H9 (cell line): ENCODE measurements around the gene GAS1. TPM values are rescaled to one million over a fixed set of nuclear protein-coding genes. Genes with fewer than 3 reads are reported as not detected.

Source experiments
- DNase-seq: peaks from one replicate; pipeline ENCODE4 v3.0.0-alpha.2; 2017
- H2AFZ ChIP-seq: one replicate; pipeline ENCODE4 v1.6.1; 2013; ENCODE audit warnings: mild to moderate bottlenecking, low read length, control low read depth, moderate library complexity
- H2AK5ac ChIP-seq: 2 replicates; pipeline ENCODE4 v1.6.1; 2013; ENCODE audit warnings: low read length, control low read depth, mixed read lengths; ENCODE audit not compliant: insufficient read length
- H2BK120ac ChIP-seq: one replicate; pipeline ENCODE4 v1.6.1; 2013; ENCODE audit warnings: low read depth, mild to moderate bottlenecking, low read length, control low read depth, inconsistent platforms; ENCODE audit not compliant: poor library complexity, severe bottlenecking
- H2BK12ac ChIP-seq: 2 replicates; pipeline ENCODE4 v1.6.1; 2013; ENCODE audit warnings: low read length, control low read depth, mixed read lengths, low read depth; ENCODE audit not compliant: insufficient read length
- H2BK15ac ChIP-seq: 2 replicates; pipeline ENCODE4 v1.6.1; 2013; ENCODE audit warnings: low read depth, low read length, control low read depth
- H2BK20ac ChIP-seq: one replicate; pipeline ENCODE4 v1.6.1; 2013; ENCODE audit warnings: low read depth, mild to moderate bottlenecking, low read length, control low read depth, inconsistent platforms; ENCODE audit not compliant: poor library complexity, severe bottlenecking
- H2BK5ac ChIP-seq: 2 replicates; pipeline ENCODE4 v1.6.1; 2013; ENCODE audit warnings: low read length, control low read depth, mixed read lengths; ENCODE audit not compliant: insufficient read length
- H3K14ac ChIP-seq: 2 replicates; pipeline ENCODE4 v1.6.1; 2013; ENCODE audit warnings: low read length, control low read depth; ENCODE audit not compliant: insufficient read depth
- H3K18ac ChIP-seq: 2 replicates; pipeline ENCODE4 v1.6.1; 2013; ENCODE audit warnings: low read depth, mild to moderate bottlenecking, mixed read lengths, low read length, control low read depth; ENCODE audit not compliant: insufficient read length
- H3K23ac ChIP-seq: 2 replicates; pipeline ENCODE4 v1.6.1; 2013; ENCODE audit warnings: low read length, control low read depth, mixed read lengths, low read depth; ENCODE audit not compliant: insufficient read length
- H3K23me2 ChIP-seq: 2 replicates; pipeline ENCODE4 v1.6.1; 2013; ENCODE audit warnings: low read depth, mild to moderate bottlenecking, mixed read lengths, low read length, control low read depth; ENCODE audit not compliant: insufficient read length, poor library complexity, severe bottlenecking
- H3K27ac ChIP-seq: 2 replicates; pipeline ENCODE4 v1.5.1; 2013; ENCODE audit warnings: low read length, control low read depth, mixed read lengths, low read depth; ENCODE audit not compliant: insufficient read length
- H3K27me3 ChIP-seq: 2 replicates; pipeline ENCODE4 v1.6.1; 2013; ENCODE audit warnings: low read length, control low read depth, inconsistent platforms; ENCODE audit not compliant: insufficient read depth
- H3K4ac ChIP-seq: 2 replicates; pipeline ENCODE4 v1.6.1; 2013; ENCODE audit warnings: low read depth, mild to moderate bottlenecking, control low read depth, inconsistent platforms, low read length, moderate library complexity
- H3K4me1 ChIP-seq: 2 replicates; pipeline ENCODE4 v1.6.1; 2013; ENCODE audit warnings: low read length, control low read depth, inconsistent platforms; ENCODE audit not compliant: insufficient read depth
- H3K4me2 ChIP-seq: 2 replicates; pipeline ENCODE4 v1.6.1; 2013; ENCODE audit warnings: low read length, control low read depth, mixed read lengths; ENCODE audit not compliant: insufficient read length, insufficient read depth
- H3K56ac ChIP-seq: 2 replicates; pipeline ENCODE4 v1.6.1; 2013; ENCODE audit warnings: low read depth, mild to moderate bottlenecking, mixed read lengths, low read length, control low read depth; ENCODE audit not compliant: insufficient read length
- H3K79me1 ChIP-seq: 2 replicates; pipeline ENCODE4 v1.6.1; 2013; ENCODE audit warnings: low read depth, mild to moderate bottlenecking, moderate library complexity, low read length, control low read depth, inconsistent platforms; ENCODE audit not compliant: insufficient read depth, poor library complexity, severe bottlenecking
- H3K79me2 ChIP-seq: 2 replicates; pipeline ENCODE4 v1.6.1; 2013; ENCODE audit warnings: low read length, control low read depth, inconsistent platforms; ENCODE audit not compliant: insufficient read depth
- H3K9ac ChIP-seq: 2 replicates; pipeline ENCODE4 v1.6.1; 2013; ENCODE audit warnings: low read length, control low read depth, mixed read lengths; ENCODE audit not compliant: insufficient read length; ENCODE audit errors: extremely low read depth
- H3K9me3 ChIP-seq: one replicate; pipeline ENCODE4 v1.6.1; 2013; ENCODE audit warnings: low read depth, low read length, inconsistent platforms; ENCODE audit not compliant: control insufficient read depth
- H3T11ph ChIP-seq: one replicate; pipeline ENCODE4 v1.6.1; 2013; ENCODE audit warnings: mild to moderate bottlenecking, low read length, control low read depth, inconsistent platforms
- H4K20me1 ChIP-seq: one replicate; pipeline ENCODE4 v1.6.1; 2013; ENCODE audit not compliant: control insufficient read depth, insufficient read length, insufficient read depth
- H4K5ac ChIP-seq: 2 replicates; pipeline ENCODE4 v1.6.1; 2013; ENCODE audit warnings: low read depth, mild to moderate bottlenecking, mixed read lengths, low read length, control low read depth; ENCODE audit not compliant: insufficient read length
- H4K8ac ChIP-seq: replicated peaks from 2 replicates; pipeline ENCODE4 v1.6.1; 2013; ENCODE audit warnings: low read length, control low read depth, mixed read lengths, low read depth; ENCODE audit not compliant: insufficient read length
- H4K91ac ChIP-seq: 2 replicates; pipeline ENCODE4 v1.6.1; 2013; ENCODE audit warnings: low read depth, mild to moderate bottlenecking, moderate library complexity, mixed read lengths, low read length, control low read depth; ENCODE audit not compliant: insufficient read length
- H3K27ac Mint-ChIP-seq, 3 experiments: 2 replicates in 2 of 3; 3 replicates in 1 of 3; pipeline ENCODE4 v1.8.0; 2020 to 2021; ENCODE audit warnings: mixed read lengths in 3 of 3, mild to moderate bottlenecking in 1 of 3, moderate library complexity in 1 of 3
- H3K27me3 Mint-ChIP-seq: 2 replicates; pipeline ENCODE4 v1.8.0; 2021; ENCODE audit warnings: low read depth, mild to moderate bottlenecking, moderate library complexity, mixed read lengths
- H3K36me3 Mint-ChIP-seq, 3 experiments: 2 replicates in 2 of 3; 3 replicates in 1 of 3; pipeline ENCODE4 v1.8.0; 2020 to 2021; ENCODE audit warnings: low read depth in 3 of 3, mixed read lengths in 3 of 3; ENCODE audit not compliant: insufficient read depth in 1 of 3
- H3K4me1 Mint-ChIP-seq, 2 experiments: 2 replicates each; pipeline ENCODE4 v1.8.0; 2020; ENCODE audit warnings: mixed read lengths in 2 of 2
- H3K4me3 Mint-ChIP-seq, 2 experiments: 2 replicates in 1 of 2; 3 replicates in 1 of 2; pipeline ENCODE4 v1.8.0; 2020 to 2021; ENCODE audit warnings: mild to moderate bottlenecking in 2 of 2, mixed read lengths in 2 of 2, moderate library complexity in 1 of 2
- H3K9me3 Mint-ChIP-seq, 2 experiments: 2 replicates in 1 of 2; 3 replicates in 1 of 2; pipeline ENCODE4 v1.8.0; 2020; ENCODE audit warnings: mild to moderate bottlenecking in 2 of 2, mixed read lengths in 2 of 2, moderate library complexity in 1 of 2
- CTCF ChIP-seq: fragments of 200-600 bp; sonication (generic); conservative IDR thresholded peaks from 3 replicates; pipeline ENCODE4 v1.8.0; 2021; ENCODE audit warnings: antibody characterized with exemption, mild to moderate bottlenecking
- WGBS: extraction: QIAGEN DNeasy Blood & Tissue Kit; methylation state at CpG from one replicate; pipeline ENCODE4 v1.1.7; 2013; ENCODE audit warnings: missing lambda C conversion rate, low lambda C conversion rate, mixed read lengths; ENCODE audit not compliant: insufficient read length; ENCODE audit errors: extremely low coverage; 5-methylcytosine and 5-hydroxymethylcytosine counted together
- total RNA-seq: library from RNA; stranded (reverse); gene quantifications from 2 replicates; pipeline ENCODE4 v1.2.1, GENCODE V29; 2021

The GAS1 gene
- total RNA-seq, 1 experiment from 2014 or later, result 2.3 TPM

GRCh38 chr9:86909388-86909787 lies 37.9 kb downstream of the GAS1 start:
- Histone ChIP-seq H2BK15ac (no peak overlapping the region), H3K79me2 (no peaks in the 10 kb centered on the region), H3K27me3 (no peaks in the 10 kb centered on the region)

More at GRCh38 chr9:86909388-86909787, 37.9 kb downstream of the GAS1 start:
- Histone ChIP-seq H4K5ac (no peak overlapping the region), H3K14ac (no peak overlapping the region), H3K9me3 (no peaks in the 10 kb centered on the region), H2AK5ac (no peak overlapping the region), H3K79me1 (no peaks in the 10 kb centered on the region), H3K18ac (no peak overlapping the region), H2BK12ac (no peak overlapping the region), H3K56ac (no peak overlapping the region), H3K9ac (no peak overlapping the region), H3K27ac (no peak overlapping the region), H3K4me2 (no peak overlapping the region), H3K23me2 (no peaks in the 10 kb centered on the region), H2BK120ac (no peak overlapping the region), H3T11ph (no peak overlapping the region), H3K4ac (no peak overlapping the region), H4K91ac (no peak overlapping the region), H2AFZ (no peak overlapping the region), H4K8ac (no peak overlapping the region), H2BK5ac (no peak overlapping the region), H3K4me1 (no peaks in the 10 kb centered on the region), H4K20me1 (no peaks in the 10 kb centered on the region), H3K23ac (no peak overlapping the region), H2BK20ac (no peak overlapping the region)
- Mint-ChIP-seq H3K27me3 (peaks cover 23% of the 10 kb centered on the region), H3K4me1 (peaks cover 5 to 9% of the 10 kb centered on the region in 2 experiments; a peak in 3 of 4 replicates), H3K36me3 (peaks cover 1 to 14% (median 1%) of the 10 kb centered on the region in 3 experiments; a peak in 5 of 7 replicates), H3K4me3 (no peak overlapping the region), H3K9me3 (peaks cover 13 to 24% of the 10 kb centered on the region in 2 experiments), H3K27ac (no peak overlapping the region)
- TF ChIP-seq CTCF, result no peak
- no CpG with 5 or more reads among the region's 2 CpGs for WGBS
- no peak for DNase-seq
